Measurements from ENCODE around the gene PPARG.

GRCh38 chr3:12423131-12423530 is 134.3 kb downstream of the PPARG start:
- TF ChIP-seq USF1 (IDR thresholded peaks at IDR 0.05; ENCODE audit: borderline replicate concordance, low read depth) (no peak), CHD2 (IDR thresholded peaks at IDR 0.05; ENCODE audit: low read length, partially characterized antibody) (no peak), CTCF (IDR thresholded peaks at IDR 0.05) (no peak), RCOR1 (IDR thresholded peaks at IDR 0.05; ENCODE audit: low read length) (no peak), RXRA (IDR thresholded peaks at IDR 0.05; ENCODE audit: borderline replicate concordance, low read depth) (no peak), FOXJ3 (CRISPR knock-in tag; IDR thresholded peaks at IDR 0.05) (no peak), EZH2phosphoT487 (IDR thresholded peaks at IDR 0.05; ENCODE audit: borderline replicate concordance, low read depth) (no peak), RAD21 (IDR thresholded peaks at IDR 0.05; ENCODE audit: low read length) (no peak), NRF1 (IDR thresholded peaks at IDR 0.05; ENCODE audit: low read depth, low read length) (no peak), GATA2 (CRISPR knock-in tag; IDR thresholded peaks at IDR 0.05) (no peak), SIN3A (IDR thresholded peaks at IDR 0.05; ENCODE audit: borderline replicate concordance, low read depth, low read length) (no peak), RFX5 (IDR thresholded peaks at IDR 0.05; ENCODE audit: low read length) (no peak), MAX (IDR thresholded peaks at IDR 0.05; ENCODE audit: low read depth) (no peak)

Measured in SK-N-SH (cell line).